ENCODE data around the gene CFAP141.

The CFAP141 gene

DNA sequence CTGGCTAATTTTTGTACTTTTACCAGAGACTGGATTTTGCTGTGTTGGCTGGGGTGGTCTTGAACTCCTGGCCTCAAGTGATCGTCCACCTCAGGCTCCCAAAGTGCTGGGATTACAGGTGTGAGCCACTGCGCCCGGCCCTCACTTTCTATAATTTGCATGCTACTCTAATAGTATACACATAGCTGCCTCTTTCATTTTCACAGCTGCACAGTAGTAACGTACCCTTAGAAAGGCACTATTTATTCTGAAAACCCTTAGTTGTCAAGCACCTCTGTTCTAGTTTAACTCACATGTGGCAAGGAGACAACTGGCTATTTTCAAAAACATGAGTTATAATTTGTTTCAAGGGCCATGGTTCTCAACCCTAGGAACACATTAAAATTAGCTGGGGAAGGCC is 31.5 kb downstream of the CFAP141 start:
- no peak for DNase-seq (ENCODE audit: low spot score)
- TF ChIP-seq, protein P1, sequence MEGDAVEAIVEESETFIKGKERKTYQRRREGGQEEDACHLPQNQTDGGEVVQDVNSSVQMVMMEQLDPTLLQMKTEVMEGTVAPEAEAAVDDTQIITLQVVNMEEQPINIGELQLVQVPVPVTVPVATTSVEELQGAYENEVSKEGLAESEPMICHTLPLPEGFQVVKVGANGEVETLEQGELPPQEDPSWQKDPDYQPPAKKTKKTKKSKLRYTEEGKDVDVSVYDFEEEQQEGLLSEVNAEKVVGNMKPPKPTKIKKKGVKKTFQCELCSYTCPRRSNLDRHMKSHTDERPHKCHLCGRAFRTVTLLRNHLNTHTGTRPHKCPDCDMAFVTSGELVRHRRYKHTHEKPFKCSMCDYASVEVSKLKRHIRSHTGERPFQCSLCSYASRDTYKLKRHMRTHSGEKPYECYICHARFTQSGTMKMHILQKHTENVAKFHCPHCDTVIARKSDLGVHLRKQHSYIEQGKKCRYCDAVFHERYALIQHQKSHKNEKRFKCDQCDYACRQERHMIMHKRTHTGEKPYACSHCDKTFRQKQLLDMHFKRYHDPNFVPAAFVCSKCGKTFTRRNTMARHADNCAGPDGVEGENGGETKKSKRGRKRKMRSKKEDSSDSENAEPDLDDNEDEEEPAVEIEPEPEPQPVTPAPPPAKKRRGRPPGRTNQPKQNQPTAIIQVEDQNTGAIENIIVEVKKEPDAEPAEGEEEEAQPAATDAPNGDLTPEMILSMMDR (IDR thresholded peaks at IDR 0.05; ENCODE audit: borderline replicate concordance, control extremely low read depth, extremely low read depth, insufficient read depth, missing control alignments): no peak
- in situ Hi-C loops (cut with MboI; ENCODE audit: low sequenced_read_pairs, unreplicated experiment): no loop called here

DNA sequence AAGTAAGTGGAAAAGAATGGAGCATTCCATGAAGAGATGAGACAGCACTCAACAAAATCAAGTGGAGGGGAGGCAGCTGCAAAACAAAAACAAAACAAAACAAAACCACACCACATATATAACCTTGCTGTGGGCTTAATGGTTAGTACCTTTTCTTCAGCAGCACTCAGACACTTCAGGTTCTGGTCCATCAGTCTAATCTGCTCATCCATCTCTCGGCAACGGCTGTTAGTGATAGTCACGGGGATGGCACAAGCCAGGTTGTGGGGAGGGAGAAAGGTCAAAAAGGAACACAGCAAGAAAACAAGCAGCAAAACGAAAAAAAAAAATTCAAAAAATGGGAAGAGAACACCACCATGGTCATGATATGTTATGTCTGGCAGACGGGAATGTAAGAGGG is 34.3 kb downstream of the CFAP141 start:
- no peak for DNase-seq (ENCODE audit: low spot score)
- in situ Hi-C loops (cut with MboI; ENCODE audit: low sequenced_read_pairs, unreplicated experiment): no loop called here
- TF ChIP-seq, protein P1 (IDR thresholded peaks at IDR 0.05; ENCODE audit: borderline replicate concordance, control extremely low read depth, extremely low read depth, insufficient read depth, missing control alignments): no peak

DNA sequence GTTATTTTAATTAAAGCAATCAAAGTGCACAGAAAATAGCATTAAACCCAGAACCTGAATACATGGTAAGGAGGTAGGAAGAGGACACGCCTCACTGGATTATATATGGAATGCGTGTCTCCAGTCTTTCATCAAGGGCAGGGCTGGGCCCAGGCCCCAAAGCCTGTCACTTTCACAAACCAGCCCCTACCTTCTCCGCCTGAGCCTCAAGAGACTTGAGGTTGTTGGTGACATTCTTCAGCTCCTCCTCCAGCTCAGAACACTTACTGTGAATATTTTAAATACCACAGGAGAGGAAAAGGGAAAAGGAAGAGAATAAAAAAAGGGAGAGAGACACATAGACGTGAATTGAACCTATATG is 34.9 kb downstream of the CFAP141 start:
- in situ Hi-C loops (cut with MboI; ENCODE audit: low sequenced_read_pairs, unreplicated experiment): no loop called here
- no peak for DNase-seq (ENCODE audit: low spot score)
- TF ChIP-seq, protein P1 (IDR thresholded peaks at IDR 0.05; ENCODE audit: borderline replicate concordance, control extremely low read depth, extremely low read depth, insufficient read depth, missing control alignments): no peak

DNA sequence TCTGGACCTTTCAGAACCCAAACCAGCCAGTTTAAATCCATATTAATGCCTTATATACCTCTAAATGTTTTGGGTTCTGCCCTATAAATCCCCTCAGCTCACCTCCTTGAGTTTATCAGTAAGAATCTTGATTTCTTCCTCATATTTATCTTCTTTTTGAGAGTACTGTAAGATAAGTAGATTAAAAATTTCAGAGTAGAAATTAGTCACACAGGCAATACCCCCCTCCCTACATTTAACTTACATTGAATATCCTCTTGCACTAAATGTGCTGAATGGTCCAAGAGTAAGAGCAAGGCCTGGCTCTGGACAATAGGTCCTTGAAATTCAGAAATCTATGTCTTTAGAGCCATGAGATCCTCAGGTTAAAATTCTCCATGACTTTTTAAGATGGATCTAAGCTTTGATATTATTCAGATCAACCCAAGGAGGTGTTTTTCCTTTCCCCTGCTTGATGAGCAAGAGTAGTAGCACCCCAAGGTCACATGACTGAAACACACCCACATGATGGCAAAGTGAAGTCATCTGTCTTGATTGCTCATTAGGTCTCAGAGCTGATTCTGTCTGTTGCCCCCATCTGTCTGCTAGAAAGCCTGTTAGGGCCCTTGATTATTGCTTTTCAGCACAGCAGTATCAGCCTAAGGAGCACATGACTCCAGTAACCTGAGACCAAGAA is 35.4 kb downstream of the CFAP141 start:
- TF ChIP-seq, protein P1 (IDR thresholded peaks at IDR 0.05; ENCODE audit: borderline replicate concordance, control extremely low read depth, extremely low read depth, insufficient read depth, missing control alignments): no peak
- in situ Hi-C loops (cut with MboI; ENCODE audit: low sequenced_read_pairs, unreplicated experiment): no loop called here
- DNase-seq (ENCODE audit: low spot score): no peak

DNA sequence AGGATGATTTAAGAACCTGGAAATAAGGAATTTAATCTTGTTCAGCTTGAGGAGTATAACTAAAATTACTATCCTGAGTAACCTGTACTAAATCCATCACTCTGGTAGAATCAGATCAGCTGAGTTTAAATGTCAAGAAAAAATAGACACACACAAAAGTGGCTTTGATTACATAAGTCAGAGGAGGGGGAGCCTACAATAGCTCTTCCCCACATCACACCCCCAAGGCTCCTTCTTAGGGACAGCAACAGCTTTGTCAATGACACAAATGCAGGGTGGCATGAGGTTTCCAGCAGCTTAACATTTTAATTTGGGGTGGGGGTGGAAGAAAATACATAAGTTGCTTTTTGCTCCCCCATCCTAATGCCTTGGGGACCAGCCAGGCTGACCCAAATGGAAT is 38.7 kb downstream of the CFAP141 start:
- in situ Hi-C loops (cut with MboI; ENCODE audit: low sequenced_read_pairs, unreplicated experiment): no loop called here
- TF ChIP-seq, protein P1 (IDR thresholded peaks at IDR 0.05; ENCODE audit: borderline replicate concordance, control extremely low read depth, extremely low read depth, insufficient read depth, missing control alignments): no peak
- DNase-seq (ENCODE audit: low spot score): no peak

DNA sequence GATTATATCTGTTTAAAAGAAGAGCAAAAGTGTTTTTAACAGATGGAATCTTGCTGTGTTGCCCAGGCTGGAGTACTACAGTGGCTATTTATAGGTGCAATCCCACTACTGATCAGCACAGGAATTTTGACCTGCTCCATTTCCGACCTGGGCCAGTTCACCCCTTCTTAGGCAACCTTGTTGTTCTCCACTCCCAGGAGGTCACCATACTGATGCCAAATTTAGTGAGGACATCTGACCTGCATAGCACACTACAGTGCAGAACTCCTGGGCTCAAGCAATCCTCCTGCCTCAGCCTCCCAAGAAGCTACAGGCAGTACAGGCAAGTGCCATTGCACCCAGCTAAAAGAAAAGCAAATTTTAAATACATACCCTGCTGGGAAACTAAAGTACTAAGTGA is 39.9 kb downstream of the CFAP141 start:
- in situ Hi-C loops (cut with MboI; ENCODE audit: low sequenced_read_pairs, unreplicated experiment): no loop called here

More for the DNA sequence above, 39.9 kb downstream of the CFAP141 start:
- TF ChIP-seq, protein P1 (IDR thresholded peaks at IDR 0.05; ENCODE audit: borderline replicate concordance, control extremely low read depth, extremely low read depth, insufficient read depth, missing control alignments): no peak
- DNase-seq (ENCODE audit: low spot score): no peak

Measured in GM13976 (cell line).